Measurements from ENCODE around the gene HTN3. TPM values are rescaled to one million over a fixed set of nuclear protein-coding genes. Genes with fewer than 3 reads are reported as not detected.
"Not testable (repeated sequence)": the region's sequence is repeated elsewhere in the genome, so short reads cannot be mapped to it uniquely, and the experiment has no call there.

HTN3 gene
- polyA plus RNA-seq (2011; rRNA removed) (not detected in 2 replicates), polyA minus RNA-seq (2011; rRNA and poly(A)+ RNA removed) (not detected in 2 replicates)

- H3K4me3 ChIP-seq (ENCODE audit: low read depth, low read length); H3K9me3 ChIP-seq (ENCODE audit: control insufficient read depth, insufficient read depth, low read length); H3K27ac ChIP-seq (ENCODE audit: low read depth, low read length); DNase-seq (ENCODE audit: low read depth, low spot score); POLR2A ChIA-PET; CTCF ChIA-PET; H3K27me3 ChIP-seq (ENCODE audit: control insufficient read depth, insufficient read depth, low read length): not testable (repeated sequence)
Measured at GRCh38 chr4:70028159-70028558, at the start of gene HTN3. Gene HTN3, plus strand, starts transcription at chr4:70028459. Its CDS starts 2,282 bp downstream, at chr4:70030741.

GRCh38 chr4:69984030-69984443 lies 44.2 kb upstream of the HTN3 start:
- no peak overlapping the region for H3K4me3 ChIP-seq (ENCODE audit: low read depth, low read length)
- DNase-seq (ENCODE audit: low read depth, low spot score), result no peak
- H3K9me3 ChIP-seq (ENCODE audit: control insufficient read depth, insufficient read depth, low read length), result no peaks in the 10 kb centered on the region
- no peak overlapping the region for H3K27ac ChIP-seq (ENCODE audit: low read depth, low read length)
- ChIA-PET POLR2A (no interaction called here), CTCF (no interaction called here)
- H3K27me3 ChIP-seq (ENCODE audit: control insufficient read depth, insufficient read depth, low read length), result no peaks in the 10 kb centered on the region
- TF ChIP-seq, protein P1, sequence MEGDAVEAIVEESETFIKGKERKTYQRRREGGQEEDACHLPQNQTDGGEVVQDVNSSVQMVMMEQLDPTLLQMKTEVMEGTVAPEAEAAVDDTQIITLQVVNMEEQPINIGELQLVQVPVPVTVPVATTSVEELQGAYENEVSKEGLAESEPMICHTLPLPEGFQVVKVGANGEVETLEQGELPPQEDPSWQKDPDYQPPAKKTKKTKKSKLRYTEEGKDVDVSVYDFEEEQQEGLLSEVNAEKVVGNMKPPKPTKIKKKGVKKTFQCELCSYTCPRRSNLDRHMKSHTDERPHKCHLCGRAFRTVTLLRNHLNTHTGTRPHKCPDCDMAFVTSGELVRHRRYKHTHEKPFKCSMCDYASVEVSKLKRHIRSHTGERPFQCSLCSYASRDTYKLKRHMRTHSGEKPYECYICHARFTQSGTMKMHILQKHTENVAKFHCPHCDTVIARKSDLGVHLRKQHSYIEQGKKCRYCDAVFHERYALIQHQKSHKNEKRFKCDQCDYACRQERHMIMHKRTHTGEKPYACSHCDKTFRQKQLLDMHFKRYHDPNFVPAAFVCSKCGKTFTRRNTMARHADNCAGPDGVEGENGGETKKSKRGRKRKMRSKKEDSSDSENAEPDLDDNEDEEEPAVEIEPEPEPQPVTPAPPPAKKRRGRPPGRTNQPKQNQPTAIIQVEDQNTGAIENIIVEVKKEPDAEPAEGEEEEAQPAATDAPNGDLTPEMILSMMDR (IDR thresholded peaks at IDR 0.05; ENCODE audit: low read depth, low read length), result no peak

DNA sequence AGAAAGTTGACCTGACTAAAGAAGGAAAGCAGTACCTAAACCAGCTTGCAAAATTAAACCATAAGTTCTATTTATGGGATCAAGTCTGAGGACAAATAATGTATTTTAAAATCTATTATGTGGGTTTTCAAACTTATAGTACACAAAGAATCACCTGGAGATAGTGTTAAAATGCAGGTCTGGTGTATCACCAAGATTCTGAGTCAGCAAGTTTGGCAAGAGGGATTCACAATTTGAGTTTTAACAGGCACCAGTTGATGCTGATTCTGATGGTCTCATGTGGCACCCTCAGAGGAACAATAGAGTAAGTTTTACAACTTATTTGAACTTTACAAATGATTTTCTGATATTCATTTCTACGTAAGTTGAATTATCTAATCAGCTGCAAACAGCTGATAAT lies 41.6 kb upstream of the HTN3 start:
- ChIA-PET CTCF (no interaction called here), POLR2A (no interaction called here)
- TF ChIP-seq, protein P1 (IDR thresholded peaks at IDR 0.05; ENCODE audit: low read depth, low read length), result no peak

GRCh38 chr4:69991016-69991415 lies 37.2 kb upstream of the HTN3 start:
- no peak overlapping the region for H3K27ac ChIP-seq (ENCODE audit: low read depth, low read length)
- DNase-seq (ENCODE audit: low read depth, low spot score), result no peak
- H3K9me3 ChIP-seq (ENCODE audit: control insufficient read depth, insufficient read depth, low read length), result no peaks in the 10 kb centered on the region
- POLR2A ChIA-PET, result no interaction called here
- no peak overlapping the region for H3K4me3 ChIP-seq (ENCODE audit: low read depth, low read length)
- H3K27me3 ChIP-seq (ENCODE audit: control insufficient read depth, insufficient read depth, low read length), result no peaks in the 10 kb centered on the region
- TF ChIP-seq, protein P1 (IDR thresholded peaks at IDR 0.05; ENCODE audit: low read depth, low read length), result no peak
- CTCF ChIA-PET, result no interaction called here

More for the DNA sequence above, 41.6 kb upstream of the HTN3 start:
- H3K4me3 ChIP-seq (ENCODE audit: low read depth, low read length), result no peak overlapping the region
- no peaks in the 10 kb centered on the region for H3K9me3 ChIP-seq (ENCODE audit: control insufficient read depth, insufficient read depth, low read length)
- no peaks in the 10 kb centered on the region for H3K27me3 ChIP-seq (ENCODE audit: control insufficient read depth, insufficient read depth, low read length)
- DNase-seq (ENCODE audit: low read depth, low spot score), result no peak
- no peak overlapping the region for H3K27ac ChIP-seq (ENCODE audit: low read depth, low read length)

DNA sequence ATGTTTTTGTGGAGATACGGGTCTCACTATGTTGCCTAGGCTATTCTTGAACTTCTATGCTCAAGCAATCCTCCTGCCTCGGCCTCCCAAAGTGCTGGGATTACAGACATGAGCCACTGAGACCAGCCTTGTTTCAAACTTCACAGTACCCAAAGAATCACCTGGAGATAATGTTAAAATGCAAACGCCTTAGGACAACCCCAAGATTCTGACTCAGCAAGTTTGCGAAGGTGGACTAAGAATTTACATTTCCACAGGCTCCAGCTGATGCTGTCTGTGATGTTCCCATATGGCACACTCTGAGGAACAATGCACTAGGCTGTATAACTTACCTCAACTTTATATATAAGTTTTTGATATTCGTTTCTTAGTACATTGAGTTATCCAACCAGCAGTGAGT lies 33.5 kb upstream of the HTN3 start:
- Histone ChIP-seq H3K4me3 (ENCODE audit: low read depth, low read length) (no peak overlapping the region), H3K27me3 (ENCODE audit: control insufficient read depth, insufficient read depth, low read length) (no peaks in the 10 kb centered on the region), H3K27ac (ENCODE audit: low read depth, low read length) (no peak overlapping the region), H3K9me3 (ENCODE audit: control insufficient read depth, insufficient read depth, low read length) (no peaks in the 10 kb centered on the region)
- no peak for DNase-seq (ENCODE audit: low read depth, low spot score)
- CTCF ChIA-PET, result no interaction called here
- TF ChIP-seq, protein P1 (IDR thresholded peaks at IDR 0.05; ENCODE audit: low read depth, low read length), result no peak
- POLR2A ChIA-PET, result no interaction called here

- TF ChIP-seq, protein P1 (IDR thresholded peaks at IDR 0.05; ENCODE audit: low read depth, low read length), result no peak
- POLR2A ChIA-PET, result no interaction called here
- no peak within 1 kb of the TSS for H3K4me3 ChIP-seq (ENCODE audit: low read depth, low read length)
- no peaks in the 10 kb centered on the region for H3K9me3 ChIP-seq (ENCODE audit: control insufficient read depth, insufficient read depth, low read length)
- H3K27me3 ChIP-seq (ENCODE audit: control insufficient read depth, insufficient read depth, low read length), result no peaks in the 10 kb centered on the region
- no peak within 1 kb of the TSS for H3K27ac ChIP-seq (ENCODE audit: low read depth, low read length)
- no peak for DNase-seq (ENCODE audit: low read depth, low spot score)
- CTCF ChIA-PET, result no interaction called here
Measured at GRCh38 chr4:69995526-69996016, 32.7 kb upstream of the HTN3 start, which contains the start of gene STATH. Gene STATH, plus strand, starts transcription at chr4:69995966. Its CDS starts 2,472 bp downstream, at chr4:69998438.
